OCI-LY7 (cell line): ENCODE data around the gene CLIC4. TPM values are rescaled to one million over a fixed set of nuclear protein-coding genes. Genes with fewer than 3 reads are reported as not detected.
"Not testable (repeated sequence)": the region's sequence is repeated elsewhere in the genome, so short reads cannot be mapped to it uniquely, and the experiment has no call there.

Experiments used
- BruUV-seq: library from RNA; stranded (reverse); fragments of 400-500 nt; replicated peaks from 2 replicates; lab custom pipeline; 2021; lab: Mats Ljungman, UMichigan
- CTCF ChIA-PET: fragments of 300-600 bp; sonication (Branson Sonifier 250); formaldehyde crosslinking; loops from one replicate; lab custom pipeline; 2022; ENCODE audit warnings: antibody characterized with exemption; ENCODE audit not compliant: unreplicated experiment; lab: Charles Lee
- POLR2A ChIA-PET: fragments of 300-600 bp; sonication (Branson Sonifier 250); formaldehyde crosslinking; loops from one replicate; lab custom pipeline; 2022; ENCODE audit warnings: antibody characterized with exemption; lab: Charles Lee
- DNase-seq: peaks from one replicate; pipeline ENCODE4 v3.0.0-alpha.2; 2015; ENCODE audit warnings: low spot score
- H2AFZ ChIP-seq: fragments of 200-600 bp; sonication (generic), shearing (Covaris generic); 2 replicates; pipeline ENCODE4 v1.6.1; 2014; ENCODE audit warnings: mild to moderate bottlenecking, antibody characterized with exemption, low read length, moderate library complexity
- H3K27ac ChIP-seq: fragments of 200-600 bp; sonication (generic); 2 replicates; pipeline ENCODE4 v1.5.1; 2014; ENCODE audit warnings: mixed run types, low read depth, mild to moderate bottlenecking, moderate library complexity, low read length, inconsistent platforms; ENCODE audit not compliant: poor library complexity, severe bottlenecking
- H3K36me3 ChIP-seq: fragments of 200-600 bp; sonication (generic); 2 replicates; pipeline ENCODE4 v1.6.1; 2014; ENCODE audit warnings: mild to moderate bottlenecking, antibody characterized with exemption, low read length, moderate library complexity, mixed read lengths; ENCODE audit not compliant: insufficient read depth
- H3K4me1 ChIP-seq: fragments of 200-600 bp; sonication (generic); 2 replicates; pipeline ENCODE4 v1.5.1; 2014; ENCODE audit warnings: mild to moderate bottlenecking, low read length; ENCODE audit not compliant: insufficient read depth, poor library complexity, severe bottlenecking
- H3K4me2 ChIP-seq: fragments of 200-600 bp; sonication (generic); 2 replicates; pipeline ENCODE4 v1.6.1; 2014; ENCODE audit warnings: mild to moderate bottlenecking, low read length
- H3K4me3 ChIP-seq: fragments of 200-600 bp; sonication (generic); 2 replicates; pipeline ENCODE4 v1.5.1; 2014; ENCODE audit warnings: mild to moderate bottlenecking, low read depth, low read length; ENCODE audit not compliant: poor library complexity, severe bottlenecking
- H3K79me2 ChIP-seq: fragments of 200-600 bp; sonication (generic); 2 replicates; pipeline ENCODE4 v1.6.1; 2016; ENCODE audit warnings: low read depth, mild to moderate bottlenecking, low read length, moderate library complexity, mixed read lengths; ENCODE audit not compliant: insufficient read depth
- H3K9me2 ChIP-seq: fragments of 200-600 bp; sonication (generic); 2 replicates; pipeline ENCODE4 v1.6.1; 2016; ENCODE audit warnings: mild to moderate bottlenecking, low read length, mixed read lengths; ENCODE audit not compliant: insufficient read depth
- H3K9me3 ChIP-seq: fragments of 200-600 bp; sonication (generic); 2 replicates; pipeline ENCODE4 v1.6.1; 2014; ENCODE audit warnings: mild to moderate bottlenecking, mixed run types, low read length, mixed read lengths
- H4K20me1 ChIP-seq: fragments of 200-600 bp; sonication (generic); 2 replicates; pipeline ENCODE4 v1.6.1; 2014; ENCODE audit warnings: mild to moderate bottlenecking, antibody characterized with exemption, low read length, moderate library complexity, mixed read lengths; ENCODE audit not compliant: insufficient read depth
- CTCF ChIP-seq: fragments of 200-600 bp; sonication (generic); conservative IDR thresholded peaks from 2 replicates; pipeline ENCODE4 v1.5.1; 2014; ENCODE audit warnings: mild to moderate bottlenecking, antibody characterized with exemption, low read length, moderate library complexity, mixed read lengths
- EZH2phosphoT487 ChIP-seq: fragments of 200-600 bp; sonication (generic); IDR thresholded peaks from 2 replicates; pipeline ENCODE4 v1.6.1; 2018; ENCODE audit warnings: low read depth, borderline replicate concordance, mild to moderate bottlenecking, mixed run types, antibody characterized with exemption, low read length, moderate library complexity, mixed read lengths
- intact Hi-C: fragments of 100-400 bp; cut with micrococcal nuclease; formaldehyde crosslinking; loops from one replicate; pipeline ENCODE4 v1.10.0; 2022; ENCODE audit not compliant: unreplicated experiment
- total RNA-seq, 2 experiments: library from RNA; depleted of rRNA in 1 of 2; stranded (reverse); fragments of >200 nt in 1 of 2; shearing (Covaris generic) in 1 of 2; gene quantifications; 2 replicates each; pipeline ENCODE4 v1.2.3, GENCODE V29; 2014 to 2022

CLIC4 gene
- total RNA-seq, 2 experiments from 2014 or later = 35.5 to 116 TPM

GRCh38 chr1:24779689-24780464 is 34.6 kb downstream of the CLIC4 start:
- Histone ChIP-seq H3K4me3 (no peak overlapping the region), H3K9me3 (no peaks in the 10 kb centered on the region), H3K9me2 (no peaks in the 10 kb centered on the region), H3K4me2 (no peak overlapping the region), H2AFZ (no peak overlapping the region), H3K79me2 (peaks cover 96% of the 10 kb centered on the region), H3K36me3 (peaks cover 35% of the 10 kb centered on the region), H3K4me1 (peaks cover 32% of the 10 kb centered on the region), H3K27ac (no peak overlapping the region), H4K20me1 (0 out of 2 replicates have a peak, but pooled peaks cover 4% of the 10 kb centered on the region)
- intact Hi-C loops = no loop called here
- no peak for DNase-seq
- CTCF ChIA-PET = no interaction called here
- TF ChIP-seq CTCF = 0 out of 2 replicates have a peak, but pooled peaks have one; percentile 20
- TF ChIP-seq EZH2phosphoT487 = no peak
- no TSS peak for BruUV-seq
- POLR2A ChIA-PET = no interaction called here

- H3K9me3 ChIP-seq, CTCF ChIA-PET, BruUV-seq, H2AFZ ChIP-seq, H3K27ac ChIP-seq, H3K4me3 ChIP-seq, DNase-seq, intact Hi-C loops, H3K9me2 ChIP-seq, H3K4me2 ChIP-seq, H4K20me1 ChIP-seq: not testable (repeated sequence)
- peaks cover 95% of the 10 kb centered on the region for H3K79me2 ChIP-seq
- H3K4me1 ChIP-seq = peaks cover 25% of the 10 kb centered on the region
- peaks cover 34% of the 10 kb centered on the region for H3K36me3 ChIP-seq
- POLR2A ChIA-PET = interaction anchor here (0.7 kb wide), 1 partner anchor 221 kb away, joined by 5 read pairs; no protein-coding TSS in a partner anchor
Measured at GRCh38 chr1:24780626-24781025, 35.4 kb downstream of the CLIC4 start.

GRCh38 chr1:24782689-24783088 is 37.4 kb downstream of the CLIC4 start:
- Histone ChIP-seq H3K27ac (no peak overlapping the region), H3K9me3 (no peaks in the 10 kb centered on the region), H2AFZ (no peak overlapping the region), H3K4me3 (no peak overlapping the region), H4K20me1 (no peaks in the 10 kb centered on the region), H3K79me2 (peaks cover 88% of the 10 kb centered on the region), H3K4me2 (no peak overlapping the region), H3K36me3 (peaks cover 45% of the 10 kb centered on the region), H3K9me2 (no peaks in the 10 kb centered on the region), H3K4me1 (peaks cover 6% of the 10 kb centered on the region)
- TF ChIP-seq EZH2phosphoT487 (no peak), CTCF (no peak)
- ChIA-PET CTCF (no interaction called here), POLR2A (interaction anchor here (0.6 kb wide), 1 partner anchor 599 kb away, joined by 4 read pairs; no protein-coding TSS in a partner anchor)
- intact Hi-C loops = no loop called here
- no TSS peak for BruUV-seq
- no peak for DNase-seq
